ENCODE measurements around the gene ABCA12.

The ABCA12 gene

DNA sequence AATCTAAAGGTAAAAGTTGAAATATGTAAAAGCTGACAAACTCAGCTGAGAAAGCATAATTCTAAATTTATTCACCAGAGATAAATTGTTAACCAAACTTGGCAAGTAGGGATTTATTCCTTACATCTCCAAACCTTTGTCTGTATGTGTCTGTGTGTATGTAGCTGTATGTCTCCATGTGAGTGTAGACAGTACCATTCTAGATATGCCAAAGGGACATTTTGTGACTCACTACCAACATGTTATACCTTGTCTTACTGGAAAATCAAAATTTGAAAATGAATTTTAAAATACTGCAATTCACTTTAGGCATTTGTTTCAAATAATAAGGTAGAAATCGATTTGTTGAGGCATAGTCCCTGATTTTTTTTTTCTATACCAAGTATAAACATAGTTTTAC, 102.1 kb downstream of the ABCA12 start:
- DNase-seq: no peak

DNA sequence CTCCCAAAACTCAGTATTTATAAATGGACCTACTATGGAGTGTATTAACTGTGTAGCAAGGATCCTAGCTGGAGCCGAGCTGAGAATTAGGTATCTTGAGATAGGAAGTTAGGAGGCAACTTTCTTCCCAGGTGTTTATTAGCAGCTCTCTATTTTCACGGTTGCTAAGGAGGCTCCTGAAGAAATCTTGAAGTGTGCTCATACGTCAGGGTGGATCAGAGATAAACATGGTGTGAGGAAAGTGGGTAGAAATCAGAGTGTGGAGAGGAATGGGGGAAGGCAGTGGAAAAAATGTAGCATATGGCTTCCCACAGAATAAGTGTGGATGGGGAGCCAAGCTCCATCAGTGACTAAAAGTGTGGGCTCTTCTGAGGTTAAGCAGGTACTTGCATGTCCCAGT, 104.3 kb downstream of the ABCA12 start:
- no peak for DNase-seq

DNA sequence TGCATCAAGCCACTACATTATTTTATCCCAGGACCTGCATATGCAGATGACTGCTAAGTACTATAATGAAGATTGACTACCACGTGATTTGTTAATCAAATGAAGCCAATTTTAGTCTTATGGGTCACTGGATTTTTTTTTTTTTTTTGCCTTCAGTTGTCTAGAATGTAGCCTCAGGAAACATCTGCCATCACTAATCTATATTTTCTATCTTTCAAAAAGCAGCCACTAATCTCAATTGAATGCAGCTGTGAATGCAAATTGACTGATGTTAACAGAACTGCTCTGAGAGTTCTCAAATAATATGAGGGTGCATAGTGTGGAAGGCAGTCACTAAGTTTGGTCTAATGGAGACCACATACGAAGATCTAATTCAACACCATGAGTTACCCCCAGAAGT, 106.3 kb downstream of the ABCA12 start:
- DNase-seq: no peak

- no peak for DNase-seq
These were observed 107.1 kb downstream of the ABCA12 start for GRCh38 chr2:215031321-215031720.

DNA sequence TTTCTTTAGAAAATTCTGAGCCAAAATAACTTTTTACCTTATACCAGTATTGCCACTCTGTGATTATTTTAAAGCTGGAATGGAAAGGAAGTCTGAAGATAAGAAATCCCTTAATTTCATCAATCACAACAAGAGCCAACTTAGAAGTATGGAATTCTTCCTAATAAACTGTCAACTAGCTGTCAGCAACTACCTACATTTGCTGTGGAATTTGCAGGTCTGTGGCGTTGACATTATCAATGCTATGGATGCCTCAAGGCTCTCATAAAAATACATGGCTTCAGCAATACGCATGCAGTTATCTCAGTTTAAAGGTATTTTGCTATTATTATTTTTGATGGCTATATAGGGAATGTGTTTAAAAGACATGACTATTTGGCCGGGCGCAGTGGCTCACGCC, 108.5 kb downstream of the ABCA12 start:
- DNase-seq: no peak

- no peak for DNase-seq
These were observed 110.2 kb downstream of the ABCA12 start for GRCh38 chr2:215028231-215028630.

DNA sequence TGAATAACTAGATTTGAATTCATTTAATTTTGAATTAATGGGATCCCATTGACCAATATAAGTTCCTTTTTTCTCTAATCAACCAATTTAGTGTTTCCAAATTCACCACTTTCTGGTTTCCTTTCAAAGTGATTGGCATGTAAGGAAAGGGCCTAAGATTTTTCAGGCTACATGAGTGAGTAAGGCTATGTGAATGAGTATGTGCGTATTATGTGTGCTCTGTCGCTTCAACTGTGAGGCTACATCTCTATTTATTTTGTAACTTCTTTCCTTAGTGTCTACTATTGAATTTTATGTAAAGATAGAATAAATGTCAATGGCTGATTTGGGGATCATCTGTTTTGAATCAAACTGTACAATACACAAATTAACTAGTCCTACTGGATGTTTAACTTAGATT, 110.6 kb downstream of the ABCA12 start:
- DNase-seq: no peak

GRCh38 chr2:215022910-215023309, 115.5 kb downstream of the ABCA12 start:
- DNase-seq: no peak

DNA sequence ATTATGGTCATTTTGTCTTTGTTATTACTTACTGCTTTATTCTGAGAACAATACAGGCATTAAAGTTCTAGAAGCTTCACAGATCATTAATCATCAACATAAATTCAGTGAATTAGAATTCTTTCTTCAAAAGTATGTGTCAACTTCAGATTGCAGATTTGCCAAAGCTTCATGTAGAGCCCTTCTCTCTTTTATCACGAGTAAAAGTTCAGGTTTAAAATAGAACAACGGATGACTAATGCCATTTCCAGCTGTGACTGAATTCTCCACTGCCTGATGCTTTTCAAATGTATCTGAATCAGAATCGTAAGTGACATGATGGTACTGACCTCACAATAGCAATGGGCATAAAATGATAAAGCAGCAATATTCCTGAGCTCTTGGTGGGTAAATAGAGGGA, 116.0 kb downstream of the ABCA12 start:
- no peak for DNase-seq

DNA sequence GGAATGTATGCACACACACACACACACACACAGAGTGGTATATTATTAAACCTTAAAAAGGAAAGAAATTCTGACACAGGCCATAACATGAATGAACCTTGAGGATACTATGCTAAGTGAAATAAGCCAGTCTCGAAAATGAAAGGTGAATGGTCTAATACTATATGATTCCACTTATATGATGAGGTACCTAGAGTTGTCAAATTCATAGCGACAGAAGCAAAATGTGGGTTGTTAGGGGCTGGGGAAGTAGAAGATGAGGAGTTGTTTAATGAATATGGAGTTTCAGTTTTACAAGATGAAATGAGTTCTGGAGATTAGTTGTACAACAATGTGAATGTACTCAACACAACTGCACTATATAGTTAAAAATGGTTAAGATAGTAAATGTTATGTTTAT, 118.1 kb downstream of the ABCA12 start:
- no peak for DNase-seq

- DNase-seq: no peak
These were observed 118.8 kb downstream of the ABCA12 start for GRCh38 chr2:215019521-215020145.

DNA sequence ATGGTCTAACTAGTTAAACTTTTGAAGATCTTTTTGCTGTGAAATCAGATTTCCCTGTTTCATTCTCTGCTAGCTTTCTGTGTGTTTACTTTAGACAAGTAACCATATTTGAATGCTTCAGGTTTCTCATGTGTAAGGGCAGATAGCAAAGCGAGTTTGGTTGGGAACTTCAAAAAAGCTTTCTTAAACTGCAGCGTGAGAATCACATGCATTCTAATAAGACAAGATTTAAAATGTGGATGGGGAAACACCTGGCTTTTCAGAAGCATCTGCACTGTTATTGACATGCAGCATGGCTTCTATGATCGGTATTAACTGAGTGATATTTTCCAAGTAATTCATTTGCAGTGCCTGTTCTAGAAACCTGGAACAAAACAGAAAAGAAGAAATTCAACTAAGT, 119.3 kb downstream of the ABCA12 start:
- DNase-seq: no peak

- DNase-seq: no peak
These were observed 123.0 kb downstream of the ABCA12 start for GRCh38 chr2:215015421-215015820.

GRCh38 chr2:215010390-215010789, 128.0 kb downstream of the ABCA12 start:
- no peak for DNase-seq

GRCh38 chr2:215003001-215003400, 135.4 kb downstream of the ABCA12 start:
- DNase-seq: peak in 1 of 2 experiments; percentile 62

DNA sequence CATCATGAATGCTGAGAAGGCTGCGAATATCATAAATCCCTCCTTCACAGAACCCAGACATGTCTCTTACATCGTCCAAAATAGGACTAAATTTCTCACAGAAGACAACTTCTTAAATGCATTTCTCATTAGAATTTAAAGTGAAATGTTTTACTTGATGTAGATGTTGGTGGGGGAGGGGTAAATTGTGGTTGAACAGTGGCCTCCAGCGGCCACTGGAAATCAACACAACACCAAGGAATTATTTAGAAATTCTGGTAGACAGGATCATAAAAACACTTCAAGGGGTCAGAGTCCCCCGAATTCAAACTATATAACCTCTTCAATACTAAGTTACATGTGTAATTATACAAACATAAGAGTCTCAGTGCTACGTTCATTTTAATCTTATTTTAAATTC, 135.9 kb downstream of the ABCA12 start:
- peak in 1 of 2 experiments; percentile 33 for DNase-seq

GRCh38 chr2:215000721-215001120, 137.7 kb downstream of the ABCA12 start:
- no peak for DNase-seq

DNA sequence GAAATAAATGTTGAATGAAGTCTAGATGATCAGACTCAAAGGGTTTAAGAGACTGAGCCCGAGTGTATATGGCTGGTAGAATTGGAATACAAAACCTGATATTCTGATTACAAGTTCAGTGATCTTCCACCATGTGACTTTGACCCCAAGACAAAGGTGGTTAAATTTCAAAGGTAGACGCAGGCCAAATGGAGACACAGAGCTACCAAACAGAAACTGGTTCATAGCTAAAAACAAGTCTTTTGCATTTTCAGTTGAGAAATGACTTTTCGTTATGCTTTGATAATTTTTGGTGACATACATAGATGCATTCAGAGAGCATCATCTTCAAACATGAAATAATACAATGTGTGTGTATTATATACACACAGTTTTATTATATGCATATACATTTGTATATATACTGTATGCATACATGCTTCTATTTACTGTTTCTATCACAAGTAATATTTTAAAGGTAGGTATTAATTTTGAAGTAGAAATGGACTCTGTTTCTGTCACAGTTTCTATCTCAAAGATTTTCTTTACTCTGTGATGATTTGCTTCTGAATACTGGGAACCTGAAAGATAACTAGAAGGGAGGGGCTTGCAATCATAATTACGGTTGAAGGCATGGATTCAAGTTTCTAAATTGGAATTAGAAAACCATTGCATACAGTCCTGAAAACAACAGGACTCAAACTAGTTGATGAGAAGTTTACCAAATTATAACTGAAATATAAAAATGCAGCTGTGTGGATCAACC, 142.3 kb downstream of the ABCA12 start:
- DNase-seq: no peak

- DNase-seq: no peak
These were observed 143.0 kb downstream of the ABCA12 start for GRCh38 chr2:214995409-214995808.

- no peak for DNase-seq
These were observed 145.5 kb downstream of the ABCA12 start for GRCh38 chr2:214992911-214993310.

DNA sequence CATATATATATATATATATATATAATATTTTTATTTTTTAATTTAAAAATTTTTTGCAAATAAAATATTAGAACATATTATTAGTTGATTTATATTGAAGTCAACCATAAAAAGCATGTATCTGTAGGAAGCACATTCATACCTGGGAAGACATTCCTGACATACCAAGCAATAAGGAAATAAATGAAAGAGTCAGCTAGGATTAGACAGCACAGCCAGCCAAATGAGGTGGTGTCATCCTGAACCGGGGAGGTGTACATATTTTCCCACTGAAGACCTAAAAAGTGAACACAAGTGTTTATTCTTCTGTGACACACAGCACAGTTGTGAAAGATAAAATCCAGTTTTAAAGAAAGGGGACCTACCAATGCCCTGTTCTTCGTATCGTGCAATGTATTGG, 149.2 kb downstream of the ABCA12 start:
- no peak for DNase-seq

- DNase-seq: peak; percentile 34 to 76
These were observed 151.2 kb downstream of the ABCA12 start for GRCh38 chr2:214987261-214987660.

DNA sequence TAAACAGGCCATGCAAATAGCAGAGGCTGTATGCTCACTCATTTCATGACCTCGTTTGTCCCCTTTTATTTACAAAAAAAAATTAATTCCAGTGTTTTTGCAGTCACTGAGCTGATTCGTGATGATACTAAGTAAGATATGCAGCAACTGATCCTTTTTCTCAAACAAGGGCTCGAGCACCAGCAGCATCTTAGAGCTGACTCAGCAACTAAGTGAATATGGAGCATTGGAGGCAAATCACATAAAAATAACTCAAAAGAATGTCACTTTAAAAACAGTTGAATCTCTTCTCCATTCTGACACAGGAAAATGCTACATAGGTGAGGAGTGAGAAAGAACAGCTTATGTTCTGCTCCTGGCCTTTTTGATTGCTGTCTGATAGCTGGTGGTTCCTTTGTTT, 152.8 kb downstream of the ABCA12 start:
- DNase-seq: no peak

- DNase-seq: no peak
These were observed 172.0 kb downstream of the ABCA12 start for GRCh38 chr2:214966420-214966819.

- DNase-seq: peak in 1 of 2 experiments; percentile 37
These were observed 177.7 kb downstream of the ABCA12 start for GRCh38 chr2:214960677-214961076.
